HG03432 (cell line): ENCODE data around the gene MATCAP1.
A peak's percentile ranks its signal among the peaks of the same experiment; 100 is the strongest.

ENCODE experiments used
- ATAC-seq: cut with Tn5 transposase; IDR thresholded peaks from one replicate; pipeline ENCODE4 v1.9.1; 2021; ENCODE audit warnings: mild to moderate bottlenecking, moderate library complexity; ENCODE audit not compliant: unreplicated experiment

Gene MATCAP1

DNA sequence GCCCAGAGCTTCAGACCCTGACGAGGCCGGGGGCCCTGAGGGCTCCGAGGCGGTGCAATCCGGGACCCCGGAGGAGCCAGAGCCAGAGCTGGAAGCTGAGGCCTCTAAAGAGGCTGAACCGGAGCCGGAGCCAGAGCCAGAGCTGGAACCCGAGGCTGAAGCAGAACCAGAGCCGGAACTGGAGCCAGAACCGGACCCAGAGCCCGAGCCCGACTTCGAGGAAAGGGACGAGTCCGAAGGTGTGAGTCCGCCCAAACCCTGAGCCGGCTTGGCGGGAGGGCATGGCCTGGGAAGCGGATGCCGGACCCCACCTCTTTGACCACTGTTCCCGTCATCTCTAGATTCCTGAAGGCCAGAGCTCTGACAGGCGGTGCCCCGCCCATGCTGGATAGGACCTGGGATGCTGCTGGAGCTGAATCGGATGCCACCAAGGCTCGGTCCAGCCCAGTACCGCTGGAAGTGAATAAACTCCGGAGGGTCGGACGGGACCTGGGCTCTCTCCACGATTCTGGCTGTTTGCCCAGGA, 9.0 kb downstream of the MATCAP1 start:
- no peak for ATAC-seq

DNA sequence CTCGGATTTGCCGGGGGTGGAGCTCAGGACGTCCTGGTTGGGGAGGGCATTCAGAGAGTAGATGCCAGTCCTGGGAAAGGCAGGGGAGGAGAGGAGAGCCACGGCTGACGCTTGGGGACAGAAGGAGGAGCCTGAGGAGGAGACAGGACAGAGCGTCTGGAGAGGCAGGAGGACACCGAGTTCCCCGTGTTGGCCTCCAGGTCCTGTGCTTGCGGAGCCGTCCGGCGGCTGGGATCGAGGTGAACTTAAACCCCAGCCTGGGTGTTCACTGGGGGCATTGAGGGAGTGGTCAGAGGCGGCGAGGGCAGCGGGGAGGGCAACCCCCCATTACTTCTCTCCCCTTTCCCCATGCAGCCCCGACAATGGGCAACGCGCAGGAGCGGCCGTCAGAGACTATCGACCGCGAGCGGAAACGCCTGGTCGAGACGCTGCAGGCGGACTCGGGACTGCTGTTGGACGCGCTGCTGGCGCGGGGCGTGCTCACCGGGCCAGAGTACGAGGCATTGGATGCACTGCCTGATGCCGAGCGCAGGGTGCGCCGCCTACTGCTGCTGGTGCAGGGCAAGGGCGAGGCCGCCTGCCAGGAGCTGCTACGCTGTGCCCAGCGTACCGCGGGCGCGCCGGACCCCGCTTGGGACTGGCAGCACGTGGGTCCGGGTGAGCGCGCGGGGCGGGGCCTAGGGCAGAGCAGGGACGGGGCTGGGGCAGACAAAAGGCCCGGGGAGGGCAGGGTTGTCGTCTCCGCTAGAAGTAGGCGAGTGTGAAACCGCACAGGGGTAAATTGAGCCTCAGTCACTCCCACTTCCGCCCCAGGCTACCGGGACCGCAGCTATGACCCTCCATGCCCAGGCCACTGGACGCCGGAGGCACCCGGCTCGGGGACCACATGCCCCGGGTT, 9.7 kb downstream of the MATCAP1 start:
- ATAC-seq: peak; percentile 43

DNA sequence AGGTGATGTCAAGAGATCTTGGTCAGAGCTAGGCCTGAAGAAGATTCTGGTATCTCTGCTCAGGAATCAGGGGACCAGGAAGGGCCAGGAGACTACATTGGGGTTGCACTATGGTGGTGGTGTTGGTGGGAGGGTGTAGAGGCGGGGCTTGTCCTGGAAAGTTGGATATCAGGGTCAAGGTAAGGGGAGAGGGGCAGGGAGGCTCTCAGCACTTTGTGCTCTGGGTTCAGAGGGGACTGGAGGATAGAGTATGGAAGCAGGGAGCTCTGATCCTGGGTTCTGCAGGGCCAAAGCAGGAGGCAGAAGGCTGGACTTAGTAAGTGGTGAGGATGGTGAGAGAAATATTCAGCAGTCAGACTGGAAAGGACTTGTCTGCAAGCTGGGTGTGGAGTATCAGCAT, 10.4 kb downstream of the MATCAP1 start:
- ATAC-seq: no peak

DNA sequence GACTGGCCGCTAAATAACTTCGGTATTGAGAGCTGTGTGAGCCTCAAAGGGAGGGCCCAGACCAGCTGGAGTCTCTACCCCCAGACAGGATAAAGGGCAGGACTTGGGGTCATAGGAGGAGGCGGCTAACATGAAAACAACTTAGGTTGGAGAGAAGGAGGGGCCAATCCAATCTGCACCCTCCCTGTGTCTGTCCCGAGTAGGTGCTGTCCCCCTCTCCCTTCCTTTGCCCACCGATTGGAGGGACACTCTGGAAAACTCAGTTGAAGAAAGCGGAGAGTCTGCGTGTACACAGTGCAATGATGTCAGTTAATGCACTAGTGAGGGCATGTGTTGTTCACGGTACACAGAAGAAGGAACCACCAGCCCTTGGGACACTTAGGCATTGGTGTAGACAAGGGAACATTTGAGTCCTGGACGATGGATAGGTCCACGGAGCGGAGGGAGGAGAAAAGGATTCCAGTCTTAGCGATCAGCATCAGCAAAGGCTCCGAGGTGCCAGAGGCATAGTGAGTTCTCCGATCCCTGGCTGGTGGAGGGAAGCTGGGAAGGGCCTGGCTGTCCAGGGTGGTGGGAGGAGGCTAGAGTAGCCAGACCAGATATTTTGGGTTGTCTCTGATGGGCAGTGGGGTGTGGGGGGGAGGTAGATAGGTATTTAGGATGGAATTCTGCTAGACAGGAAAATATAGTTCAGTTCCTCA, 12.7 kb downstream of the MATCAP1 start:
- no peak for ATAC-seq

DNA sequence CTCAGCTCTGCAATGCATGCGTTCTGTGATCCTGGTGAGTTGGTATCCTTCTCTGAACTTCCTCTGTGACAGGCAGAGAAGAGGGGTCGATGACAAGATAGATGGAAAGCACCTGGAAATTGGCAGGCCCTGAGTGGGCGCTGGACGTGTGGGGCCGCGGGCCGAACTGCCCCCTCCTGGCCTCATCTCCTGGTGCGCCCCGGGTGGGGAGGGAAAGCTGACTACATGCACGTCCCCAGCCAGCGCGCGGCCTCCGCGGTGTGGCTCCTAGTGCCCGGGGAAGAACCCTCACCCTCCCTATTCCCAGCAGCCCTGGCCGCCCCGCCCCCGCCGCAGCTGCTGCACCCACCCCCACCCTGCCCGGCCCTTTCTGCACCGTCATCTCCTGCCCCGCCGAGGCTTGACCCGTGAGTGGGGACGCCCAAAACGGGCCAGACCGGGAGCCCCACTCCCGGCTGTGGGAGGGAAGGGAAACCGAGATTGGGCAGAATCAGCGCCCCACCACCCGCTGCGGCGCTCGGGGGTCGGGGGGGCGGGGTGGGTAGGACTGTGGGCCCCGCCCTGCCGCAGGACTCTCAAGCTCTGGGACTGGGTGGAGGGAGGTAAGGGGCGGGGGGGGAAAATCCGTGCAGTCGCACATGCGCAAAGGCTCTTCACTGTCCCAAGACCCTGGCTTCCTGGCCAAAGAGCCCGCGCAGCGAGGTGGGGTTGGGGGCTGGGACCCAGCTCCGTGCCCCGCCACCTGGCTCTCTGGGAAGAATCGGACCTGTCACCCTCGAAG, 13.4 kb downstream of the MATCAP1 start, which contains the start of gene NOL3:
NOL3 (plus strand) TSS at position 371 of the 781 bp plus-strand sequence.
- peak; percentile 48 for ATAC-seq

DNA sequence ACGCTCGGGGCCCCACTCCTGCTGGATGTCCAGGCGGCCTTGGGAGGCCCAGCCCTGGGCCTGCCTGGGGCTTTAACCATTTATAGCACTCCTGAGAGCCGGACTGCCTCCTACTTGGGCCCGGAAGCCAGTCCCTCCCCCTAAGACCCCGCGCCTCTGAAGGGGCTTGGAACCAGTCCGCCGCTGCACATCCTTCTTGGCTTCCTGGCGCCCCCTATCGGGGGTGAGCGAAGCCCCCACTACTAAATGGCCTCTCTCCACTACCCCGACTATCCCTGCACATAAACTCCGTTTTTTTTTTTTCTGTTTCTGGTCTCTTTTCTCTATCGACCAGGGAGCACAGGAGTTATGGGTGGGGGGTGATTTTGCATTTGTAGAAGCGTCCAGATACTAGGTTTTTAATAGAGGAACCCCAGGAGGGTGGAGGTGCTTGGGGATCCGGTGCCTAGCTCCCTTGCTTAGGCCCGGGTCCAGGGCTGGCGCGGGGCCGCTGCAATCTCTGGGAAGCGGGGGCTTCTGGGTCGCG, 14.1 kb downstream of the MATCAP1 start:
- no peak for ATAC-seq

DNA sequence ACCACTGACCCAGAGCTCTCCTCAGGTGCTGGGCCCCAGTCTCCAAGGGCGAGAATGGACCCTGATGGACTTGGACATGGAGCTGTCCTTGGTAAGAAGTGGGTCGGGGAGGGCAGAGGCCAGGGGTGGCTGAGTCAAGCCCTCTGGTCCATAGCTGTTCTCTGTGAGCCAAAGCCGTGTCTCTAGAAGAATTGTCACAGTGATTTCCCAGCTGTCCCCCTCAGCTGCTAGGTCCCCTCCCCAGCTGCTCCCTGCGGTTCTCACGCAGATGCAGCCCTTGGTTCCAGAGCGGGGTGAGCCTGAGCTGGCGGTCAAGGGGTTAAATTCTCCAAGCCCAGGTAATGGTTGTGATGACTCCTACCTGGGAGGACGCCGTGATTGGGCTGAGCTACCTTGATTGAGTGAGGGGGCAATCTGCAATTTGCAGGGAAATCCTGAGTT, 14.7 kb downstream of the MATCAP1 start:
- no peak for ATAC-seq

DNA sequence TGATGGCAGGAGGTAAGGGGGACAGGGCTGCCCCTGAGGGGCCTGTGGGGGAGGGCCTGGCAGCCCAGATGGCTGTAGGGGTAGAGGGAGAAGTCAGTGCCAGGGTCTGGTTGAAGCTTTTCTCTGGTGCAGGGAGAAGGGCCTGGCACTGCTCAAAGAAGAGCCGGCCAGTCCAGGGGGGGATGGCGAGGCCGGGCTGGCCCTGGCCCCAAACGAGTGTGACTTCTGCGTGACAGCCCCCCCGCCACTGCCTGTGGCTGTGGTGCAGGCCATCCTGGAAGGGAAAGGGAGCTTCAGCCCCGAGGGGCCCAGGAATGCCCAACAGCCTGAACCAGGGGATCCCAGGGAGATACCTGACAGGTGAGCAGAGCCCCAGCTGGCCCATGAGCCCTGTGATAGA, 16.2 kb downstream of the MATCAP1 start:
- ATAC-seq: no peak

DNA sequence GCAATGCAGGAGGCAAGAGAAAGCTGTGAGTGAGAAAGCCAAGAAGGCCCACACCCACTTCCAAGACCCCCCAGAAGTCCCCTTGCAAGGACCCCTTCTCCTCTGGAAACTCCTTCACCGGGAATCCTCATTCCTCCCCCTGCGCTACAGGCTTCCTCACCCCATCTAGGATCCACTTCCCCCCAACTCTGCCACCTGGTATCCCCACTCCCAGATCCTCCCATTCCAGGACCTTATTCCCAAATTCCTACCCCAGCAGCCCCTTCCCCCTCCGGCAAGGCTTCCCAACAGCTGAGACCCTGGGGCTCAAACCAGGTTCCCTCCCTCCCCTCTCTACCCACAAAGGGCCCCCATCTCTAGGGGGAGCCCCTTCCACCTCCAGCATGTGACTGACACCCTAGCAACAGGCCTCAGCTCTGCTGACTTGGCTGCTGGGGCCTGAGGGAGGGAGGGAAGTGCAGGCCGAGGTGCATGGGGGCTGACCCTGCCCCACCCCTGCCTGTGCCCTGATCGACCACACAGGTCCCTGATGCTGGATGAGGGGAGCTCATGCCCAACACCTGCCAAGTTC, 17.1 kb downstream of the MATCAP1 start:
- no peak for ATAC-seq

DNA sequence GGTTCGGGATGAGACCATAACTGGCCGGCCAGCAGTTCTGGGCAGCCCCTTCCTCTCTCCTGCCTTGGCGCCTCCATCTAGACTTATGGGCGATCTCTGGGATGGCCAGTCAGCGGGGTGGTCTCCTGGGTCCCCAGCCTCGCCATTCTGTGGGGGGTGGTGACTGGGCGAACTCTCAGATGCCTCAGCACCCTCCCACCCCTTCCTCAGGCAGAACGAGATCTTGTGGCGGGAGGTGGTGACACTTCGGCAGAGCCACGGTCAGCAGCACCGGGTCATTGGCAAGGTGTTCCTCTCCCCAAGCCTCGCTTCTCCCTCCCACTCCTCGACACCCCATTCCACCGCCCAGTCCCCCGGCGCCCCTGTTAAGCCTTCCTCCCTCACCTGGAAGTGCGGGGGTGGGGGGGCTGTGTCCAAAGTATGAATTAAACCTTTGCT, 17.6 kb downstream of the MATCAP1 start:
- ATAC-seq: no peak

DNA sequence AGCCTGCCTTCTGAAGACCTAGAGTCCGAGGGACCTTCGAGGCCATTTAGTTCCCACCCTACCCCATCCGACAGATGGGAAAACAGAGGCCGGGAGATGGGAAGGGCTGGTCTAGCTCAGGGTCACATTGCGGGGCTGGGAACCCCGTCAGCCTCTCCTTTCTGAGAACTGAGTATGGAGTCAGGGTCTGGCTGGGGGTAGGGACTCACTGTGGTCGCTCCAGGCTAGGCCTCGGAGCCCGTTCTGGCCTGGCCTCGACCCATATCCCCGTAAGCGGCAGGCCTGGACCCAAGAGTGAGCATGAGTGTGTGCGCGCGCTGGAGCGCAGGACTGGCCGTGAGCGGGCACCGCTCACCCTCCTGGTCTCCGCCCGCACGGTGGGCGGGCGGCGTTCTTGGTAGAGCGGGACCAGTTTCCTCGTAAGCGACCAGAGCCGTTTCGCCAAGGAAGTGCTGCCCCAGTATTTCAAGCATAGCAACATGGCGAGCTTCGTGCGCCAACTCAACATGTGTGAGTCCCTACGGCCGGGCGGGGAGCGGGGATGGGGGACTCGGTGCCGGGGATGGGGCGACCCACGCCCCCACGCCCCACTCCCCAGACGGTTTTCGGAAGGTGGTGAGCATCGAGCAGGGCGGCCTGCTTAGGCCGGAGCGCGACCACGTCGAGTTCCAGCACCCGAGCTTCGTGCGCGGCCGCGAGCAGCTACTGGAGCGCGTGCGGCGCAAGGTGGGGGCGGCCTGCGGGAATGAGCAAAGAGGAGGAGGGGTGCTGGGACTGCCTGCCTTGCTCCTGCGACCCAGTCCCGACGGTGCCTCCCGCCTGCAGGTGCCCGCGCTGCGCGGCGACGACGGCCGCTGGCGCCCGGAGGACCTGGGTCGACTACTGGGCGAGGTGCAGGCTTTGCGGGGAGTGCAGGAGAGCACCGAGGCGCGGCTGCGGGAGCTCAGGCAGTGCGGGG, 18.4 kb downstream of the MATCAP1 start:
- no peak for ATAC-seq

DNA sequence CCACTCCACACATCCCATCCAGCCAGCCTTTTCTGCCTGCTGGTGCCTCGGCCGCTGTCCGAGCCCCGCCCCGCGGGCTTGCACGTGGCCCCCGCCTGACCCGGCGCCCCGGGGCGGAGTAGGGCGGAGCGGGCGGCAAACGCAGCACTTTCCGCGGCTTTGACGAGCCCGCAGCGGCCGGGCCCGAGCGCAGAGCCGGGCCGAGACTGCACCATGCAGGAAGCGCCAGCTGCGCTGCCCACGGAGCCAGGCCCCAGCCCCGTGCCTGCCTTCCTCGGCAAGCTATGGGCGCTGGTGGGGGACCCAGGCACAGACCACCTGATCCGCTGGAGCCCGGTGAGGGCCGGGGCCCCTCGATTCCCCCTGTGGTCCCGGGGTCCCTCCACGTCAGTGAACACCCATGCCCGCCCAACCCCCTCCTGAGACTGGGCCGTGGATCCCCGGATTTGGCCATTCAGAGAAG, 19.1 kb downstream of the MATCAP1 start, which contains the start of gene HSF4:
HSF4 (plus strand) TSS at position 147 of the 463 bp plus-strand sequence; CDS start at position 214, 67 bp downstream.
- no peak for ATAC-seq

DNA sequence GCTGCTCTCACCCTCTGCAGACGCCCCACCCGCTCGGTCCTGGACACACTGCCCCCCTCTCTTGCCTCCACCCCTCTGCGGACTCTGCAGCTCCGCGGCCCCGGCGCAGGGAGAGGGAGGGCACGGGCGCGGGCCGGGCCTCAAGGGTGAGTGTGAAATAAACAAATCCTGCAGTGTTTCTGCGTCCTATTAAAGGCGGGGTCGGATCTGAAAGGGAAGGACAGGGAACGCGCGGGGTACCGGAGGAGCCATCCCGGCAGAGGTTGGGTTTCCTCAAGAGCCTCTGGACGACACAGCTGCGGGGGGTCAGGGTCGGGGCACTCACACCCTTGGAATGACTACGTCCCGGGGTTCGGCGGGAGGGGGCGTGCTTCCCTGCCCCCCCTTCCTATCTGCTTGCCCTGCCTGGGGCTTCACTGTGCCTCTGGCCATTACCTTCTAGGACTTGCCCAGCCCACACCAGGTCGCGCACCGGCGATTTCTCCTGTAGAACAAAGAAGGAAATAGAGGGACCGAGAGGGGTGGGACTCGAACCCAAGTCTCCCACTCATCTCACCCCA, 19.7 kb downstream of the MATCAP1 start:
- ATAC-seq: no peak

DNA sequence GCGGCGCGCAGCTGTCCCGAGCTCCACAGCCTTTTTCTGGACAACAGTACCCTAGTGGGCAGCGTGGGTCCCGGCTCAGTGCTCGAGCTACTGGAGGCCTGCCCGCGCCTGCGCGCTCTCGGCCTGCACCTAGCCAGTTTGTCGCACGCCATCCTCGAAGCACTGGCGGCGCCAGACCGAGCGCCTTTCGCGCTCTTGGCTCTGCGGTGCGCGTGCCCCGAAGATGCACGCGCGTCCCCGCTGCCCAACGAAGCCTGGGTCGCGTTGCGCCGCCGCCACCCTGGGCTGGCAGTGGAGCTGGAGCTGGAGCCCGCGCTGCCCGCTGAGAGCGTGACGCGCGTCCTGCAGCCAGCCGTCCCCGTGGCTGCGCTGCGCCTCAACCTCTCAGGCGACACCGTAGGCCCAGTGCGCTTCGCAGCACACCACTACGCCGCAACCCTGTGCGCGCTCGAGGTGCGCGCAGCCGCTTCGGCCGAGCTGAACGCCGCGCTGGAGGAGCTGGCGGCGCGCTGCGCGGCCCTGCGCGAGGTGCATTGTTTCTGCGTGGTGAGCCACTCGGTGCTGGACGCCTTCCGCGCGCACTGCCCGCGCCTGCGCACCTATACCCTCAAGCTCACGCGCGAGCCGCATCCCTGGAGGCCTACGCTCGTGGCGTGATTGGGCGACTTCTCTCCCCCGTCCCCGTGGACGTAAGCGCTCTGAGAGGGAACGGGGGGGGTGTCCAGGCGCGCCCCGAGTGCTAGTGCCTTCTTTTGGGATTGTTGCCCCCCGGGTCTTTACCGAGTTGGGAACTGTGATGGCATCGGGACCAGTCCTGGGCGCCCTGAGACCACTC, 20.4 kb downstream of the MATCAP1 start:
- ATAC-seq: no peak

DNA sequence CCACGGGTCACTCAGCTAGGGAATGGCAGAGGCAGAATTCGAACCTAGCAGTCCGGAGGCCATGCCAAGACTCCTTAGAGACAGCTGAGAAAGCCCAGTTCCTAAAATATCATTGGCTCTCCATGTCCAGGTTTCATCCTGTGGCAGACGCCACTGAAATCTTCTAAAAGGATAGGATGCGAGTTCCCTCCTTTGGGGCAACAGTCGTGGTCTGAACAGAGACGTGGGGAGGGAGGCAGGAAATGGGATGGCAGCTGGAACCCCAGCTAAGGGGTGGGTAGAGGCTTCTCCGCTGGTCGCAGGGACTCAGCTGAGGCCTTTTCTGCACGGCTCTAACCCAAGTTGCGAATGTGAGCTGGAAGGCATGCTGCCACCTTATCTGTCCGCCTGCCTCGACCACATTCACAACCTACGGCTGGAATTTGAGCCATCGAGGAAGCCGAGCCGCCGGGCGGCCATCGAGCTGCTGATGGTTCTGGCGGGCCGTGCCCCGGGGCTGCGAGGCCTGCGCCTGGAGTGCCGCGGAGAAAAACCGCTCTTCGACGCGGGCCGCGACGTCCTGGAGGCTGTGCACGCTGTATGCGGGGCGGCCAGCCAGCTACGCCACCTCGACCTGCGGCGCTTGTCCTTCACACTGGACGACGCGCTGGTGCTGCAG, 21.1 kb downstream of the MATCAP1 start:
- no peak for ATAC-seq

DNA sequence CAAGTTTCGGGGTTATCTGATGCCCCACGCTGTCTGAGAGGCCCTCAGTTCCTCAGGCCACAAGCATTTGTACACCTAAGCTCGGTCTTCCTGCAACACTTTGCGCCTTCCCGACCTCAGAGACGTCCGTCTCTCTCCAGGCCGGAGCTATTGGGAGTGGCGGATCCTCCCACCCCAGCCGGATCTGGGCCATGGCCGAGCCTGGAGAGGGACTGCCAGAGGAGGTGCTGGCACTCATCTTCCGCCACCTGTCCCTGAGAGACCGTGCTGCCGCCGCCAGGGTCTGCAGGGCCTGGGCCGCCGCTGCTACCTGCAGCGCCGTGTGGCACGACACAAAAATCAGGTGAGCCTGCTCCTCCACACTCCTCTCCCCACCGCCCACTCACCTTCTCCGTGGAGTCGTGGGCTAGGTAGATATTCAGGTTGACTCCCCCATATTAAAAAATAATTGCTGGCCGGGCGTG, 22.1 kb downstream of the MATCAP1 start:
- ATAC-seq: no peak
